Stimulated activated CD4-positive, alpha-beta T cell treated with anti-CD3 and anti-CD28 coated beads, Interleukin-4, amount 100 ng/mL, for 1 hour (primary cell): ENCODE data around the gene LYPD6.

Experiments
- DNase-seq: peaks from one replicate; pipeline ENCODE4 v3.0.0-alpha.2; 2020

The LYPD6 gene

GRCh38 chr2:149410701-149411484, 80.5 kb downstream of the LYPD6 start:
- no peak for DNase-seq

- no peak for DNase-seq
Measured at GRCh38 chr2:149413487-149413886, 83.1 kb downstream of the LYPD6 start.

- no peak for DNase-seq
Measured at GRCh38 chr2:149415086-149415485, 84.7 kb downstream of the LYPD6 start.

- DNase-seq, result no peak
Measured at GRCh38 chr2:149418065-149418464, 87.7 kb downstream of the LYPD6 start.

- DNase-seq, result no peak
Measured at GRCh38 chr2:149420053-149420963, 89.9 kb downstream of the LYPD6 start.

- no peak for DNase-seq
Measured at GRCh38 chr2:149421791-149422190, 91.4 kb downstream of the LYPD6 start.

GRCh38 chr2:149422337-149422990, 92.1 kb downstream of the LYPD6 start:
- no peak for DNase-seq

- no peak for DNase-seq
Measured at GRCh38 chr2:149422991-149423338, 92.6 kb downstream of the LYPD6 start.

GRCh38 chr2:149423630-149424029, 93.2 kb downstream of the LYPD6 start:
- DNase-seq, result no peak

GRCh38 chr2:149427387-149427786, 97.0 kb downstream of the LYPD6 start:
- DNase-seq, result no peak

GRCh38 chr2:149428783-149429182, 98.4 kb downstream of the LYPD6 start:
- DNase-seq, result no peak

- no peak for DNase-seq
Measured at GRCh38 chr2:149430743-149431736, 100.7 kb downstream of the LYPD6 start.

- DNase-seq, result no peak
Measured at GRCh38 chr2:149438330-149438960, 108.1 kb downstream of the LYPD6 start.

- no peak for DNase-seq
Measured at GRCh38 chr2:149441255-149441654, 110.9 kb downstream of the LYPD6 start.

- DNase-seq, result no peak
Measured at GRCh38 chr2:149442346-149442745, 112.0 kb downstream of the LYPD6 start.

GRCh38 chr2:149443150-149443549, 112.8 kb downstream of the LYPD6 start:
- DNase-seq, result no peak

- no peak for DNase-seq
Measured at GRCh38 chr2:149446748-149447147, 116.4 kb downstream of the LYPD6 start.

- no peak for DNase-seq
Measured at GRCh38 chr2:149448315-149448714, 117.9 kb downstream of the LYPD6 start.

GRCh38 chr2:149449017-149449416, 118.6 kb downstream of the LYPD6 start:
- no peak for DNase-seq

GRCh38 chr2:149451417-149452165, 121.2 kb downstream of the LYPD6 start:
- DNase-seq, result no peak

GRCh38 chr2:149456285-149456684, 125.9 kb downstream of the LYPD6 start:
- no peak for DNase-seq
